Left ventricle myocardium inferior (tissue), 1 donor: Measurements from ENCODE around the gene PRRC2B. TPM values are rescaled to one million over a fixed set of nuclear protein-coding genes. Genes with fewer than 3 reads are reported as not detected.
A peak's percentile ranks its signal among the peaks of the same experiment; 100 is the strongest.

Experiments
- DNase-seq: peaks from one replicate; pipeline ENCODE4 v3.0.0-alpha.2; 2020
- H3K27ac ChIP-seq: fragments of 200-600 bp; replicated peaks from 2 replicates; pipeline ENCODE4 v1.8.0; 2021
- H3K27me3 ChIP-seq: fragments of 200-600 bp; 2 replicates; pipeline ENCODE4 v1.8.0; 2021; ENCODE audit warnings: low read depth
- H3K36me3 ChIP-seq: fragments of 200-600 bp; 2 replicates; pipeline ENCODE4 v1.8.0; 2021
- H3K4me1 ChIP-seq: fragments of 200-600 bp; 2 replicates; pipeline ENCODE4 v1.8.0; 2021
- H3K4me3 ChIP-seq: fragments of 200-600 bp; 2 replicates; pipeline ENCODE4 v1.8.0; 2021; ENCODE audit warnings: mild to moderate bottlenecking, moderate library complexity
- H3K9me3 ChIP-seq: fragments of 200-600 bp; replicated peaks from 2 replicates; pipeline ENCODE4 v1.8.0; 2021
- intact Hi-C: fragments of 100-400 bp; cut with micrococcal nuclease; formaldehyde crosslinking; loops from one replicate; pipeline ENCODE4 v1.11.0; 2022
- total RNA-seq: library from RNA; stranded (reverse); fragmentation: NEBNext Ultra II Directional; extraction: Animal tissue kit (Norgen Biotek cat#: 25700); gene quantifications from one replicate; pipeline ENCODE4 v1.2.1, GENCODE V29; 2021
- TF ChIP-seq, protein P1 (sequence below): fragments of 200-600 bp; IDR thresholded peaks from 2 replicates; pipeline ENCODE4 v1.8.0; 2021; ENCODE audit warnings: antibody characterized with exemption, mild to moderate bottlenecking, borderline replicate concordance
- donor health status: DM: no; HTN: yes; CAD: no; lungs with severe emphysema.

The PRRC2B gene
- total RNA-seq, 1 donor from 2014 or later, result 109 TPM

- Histone ChIP-seq H3K4me1 (peaks cover 29% of the 10 kb centered on the region), H3K27ac (no peak overlapping the region), H3K9me3 (no peaks in the 10 kb centered on the region), H3K36me3 (peaks cover 61% of the 10 kb centered on the region), H3K4me3 (no peak overlapping the region), H3K27me3 (no peaks in the 10 kb centered on the region)
- intact Hi-C loops, result no loop called here
- DNase-seq, result no peak
- TF ChIP-seq, protein P1, sequence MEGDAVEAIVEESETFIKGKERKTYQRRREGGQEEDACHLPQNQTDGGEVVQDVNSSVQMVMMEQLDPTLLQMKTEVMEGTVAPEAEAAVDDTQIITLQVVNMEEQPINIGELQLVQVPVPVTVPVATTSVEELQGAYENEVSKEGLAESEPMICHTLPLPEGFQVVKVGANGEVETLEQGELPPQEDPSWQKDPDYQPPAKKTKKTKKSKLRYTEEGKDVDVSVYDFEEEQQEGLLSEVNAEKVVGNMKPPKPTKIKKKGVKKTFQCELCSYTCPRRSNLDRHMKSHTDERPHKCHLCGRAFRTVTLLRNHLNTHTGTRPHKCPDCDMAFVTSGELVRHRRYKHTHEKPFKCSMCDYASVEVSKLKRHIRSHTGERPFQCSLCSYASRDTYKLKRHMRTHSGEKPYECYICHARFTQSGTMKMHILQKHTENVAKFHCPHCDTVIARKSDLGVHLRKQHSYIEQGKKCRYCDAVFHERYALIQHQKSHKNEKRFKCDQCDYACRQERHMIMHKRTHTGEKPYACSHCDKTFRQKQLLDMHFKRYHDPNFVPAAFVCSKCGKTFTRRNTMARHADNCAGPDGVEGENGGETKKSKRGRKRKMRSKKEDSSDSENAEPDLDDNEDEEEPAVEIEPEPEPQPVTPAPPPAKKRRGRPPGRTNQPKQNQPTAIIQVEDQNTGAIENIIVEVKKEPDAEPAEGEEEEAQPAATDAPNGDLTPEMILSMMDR, result no peak
These were observed 105.4 kb downstream of the PRRC2B start for GRCh38 chr9:131499254-131499767.

- no peak overlapping the region for H3K4me3 ChIP-seq
- TF ChIP-seq, protein P1, result no peak
- no peaks in the 10 kb centered on the region for H3K9me3 ChIP-seq
- peaks cover 50% of the 10 kb centered on the region for H3K36me3 ChIP-seq
- intact Hi-C loops, result no loop called here
- no peaks in the 10 kb centered on the region for H3K27me3 ChIP-seq
- H3K27ac ChIP-seq, result no peak overlapping the region
- no peak for DNase-seq
- H3K4me1 ChIP-seq, result peaks cover 31% of the 10 kb centered on the region
These were observed 106.5 kb downstream of the PRRC2B start for GRCh38 chr9:131500377-131500776.

DNA sequence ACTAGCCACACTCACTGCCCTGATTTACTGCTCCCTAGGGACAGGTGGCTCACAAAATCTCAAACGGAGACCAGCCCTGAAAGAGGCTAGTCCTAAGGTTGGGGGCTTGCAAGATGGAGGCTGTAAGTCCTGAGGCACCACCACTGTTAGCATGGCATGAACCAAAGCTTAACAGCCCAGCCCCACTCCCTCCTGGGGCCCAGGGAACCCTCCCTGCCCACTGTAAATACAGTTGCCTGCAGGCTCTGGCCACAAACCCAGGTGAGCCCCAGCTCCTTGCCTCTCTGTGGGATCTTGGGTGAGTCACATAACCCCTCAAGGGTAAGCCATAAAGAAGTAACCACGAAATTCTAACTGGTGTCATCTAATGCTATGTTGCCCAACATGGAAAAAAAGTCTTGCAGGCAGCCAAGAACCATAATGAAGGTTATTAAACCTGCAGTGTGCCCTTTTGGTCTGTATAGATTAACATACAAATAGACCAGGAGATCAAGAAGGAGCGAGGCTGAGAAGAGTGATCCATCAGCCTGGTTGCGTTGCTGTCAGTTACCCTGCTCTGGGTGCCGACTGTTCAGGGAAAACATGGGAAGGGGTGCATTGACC, 107.2 kb downstream of the PRRC2B start:
- TF ChIP-seq, protein P1, result no peak

GRCh38 chr9:131502781-131503625, 109.1 kb downstream of the PRRC2B start, which contains the start of gene POMT1:
Gene POMT1 (plus strand): TSS chr9:131502918. CDS start chr9:131504219, 1,301 bp downstream.
- Histone ChIP-seq H3K9me3 (no peaks in the 10 kb centered on the region), H3K27me3 (no peaks in the 10 kb centered on the region), H3K4me3 (peak within 1 kb of the TSS; percentile 95), H3K36me3 (peaks cover 37% of the 10 kb centered on the region), H3K27ac (peak within 1 kb of the TSS; percentile 86), H3K4me1 (peaks cover 31% of the 10 kb centered on the region)
- DNase-seq, result peak; percentile 88
- intact Hi-C loops, result no loop called here
- TF ChIP-seq, protein P1, result no peak

More for the DNA sequence above, 107.2 kb downstream of the PRRC2B start:
- H3K27me3 ChIP-seq, result no peaks in the 10 kb centered on the region
- intact Hi-C loops, result no loop called here
- H3K4me1 ChIP-seq, result peaks cover 31% of the 10 kb centered on the region
- no peak overlapping the region for H3K4me3 ChIP-seq
- no peak overlapping the region for H3K27ac ChIP-seq
- H3K36me3 ChIP-seq, result peaks cover 43% of the 10 kb centered on the region
- no peaks in the 10 kb centered on the region for H3K9me3 ChIP-seq
- DNase-seq, result no peak

- intact Hi-C loops, result no loop called here
- Histone ChIP-seq H3K27me3 (no peaks in the 10 kb centered on the region), H3K36me3 (peaks cover 28% of the 10 kb centered on the region), H3K4me3 (peak overlapping the region; percentile 95), H3K27ac (peak overlapping the region; percentile 86), H3K4me1 (peaks cover 31% of the 10 kb centered on the region), H3K9me3 (no peaks in the 10 kb centered on the region)
- DNase-seq, result no peak
- TF ChIP-seq, protein P1, result no peak
These were observed 110.0 kb downstream of the PRRC2B start for GRCh38 chr9:131503626-131504465.
